Kidney epithelial cell (primary cell): ENCODE results near the gene HMHB1. TPM values are rescaled to one million over a fixed set of nuclear protein-coding genes. Genes with fewer than 3 reads are reported as not detected.

ENCODE experiments used
- DNase-seq: peaks from one replicate; pipeline ENCODE4 v3.0.0-alpha.2; 2010; ENCODE audit warnings: low read depth
- H3K27me3 ChIP-seq: 2 replicates; pipeline ENCODE4 v1.6.0; 2011; ENCODE audit warnings: low read length; ENCODE audit not compliant: control insufficient read depth, insufficient read depth
- H3K36me3 ChIP-seq: 2 replicates; pipeline ENCODE4 v1.5.1; 2011; ENCODE audit warnings: low read length; ENCODE audit not compliant: control insufficient read depth, insufficient read depth
- H3K4me3 ChIP-seq: 2 replicates; pipeline ENCODE4 v1.5.1; 2011; ENCODE audit warnings: low read depth, mild to moderate bottlenecking, control low read depth, low read length
- CTCF ChIP-seq: IDR thresholded peaks from 2 replicates; pipeline ENCODE4 v1.5.1; 2011; ENCODE audit warnings: mild to moderate bottlenecking, moderate library complexity, low read length, control low read depth, inconsistent platforms; ENCODE audit not compliant: insufficient read depth, poor library complexity, severe bottlenecking
- total RNA-seq: library from RNA; depleted of rRNA; stranded (reverse); fragments of >200 nt; gene quantifications from 2 replicates; pipeline ENCODE4 v1.2.3, GENCODE V29; 2015

Gene HMHB1
- total RNA-seq, 1 donor from 2014 or later: not detected

GRCh38 chr5:143793249-143793648, 18.7 kb upstream of the HMHB1 start:
- Histone ChIP-seq H3K36me3 (no peaks in the 10 kb centered on the region), H3K27me3 (no peaks in the 10 kb centered on the region), H3K4me3 (no peak overlapping the region)
- DNase-seq: no peak
- TF ChIP-seq CTCF: no peak

GRCh38 chr5:143796125-143796524, 15.8 kb upstream of the HMHB1 start:
- Histone ChIP-seq H3K27me3 (no peaks in the 10 kb centered on the region), H3K36me3 (no peaks in the 10 kb centered on the region), H3K4me3 (no peak overlapping the region)
- DNase-seq: no peak
- no peak for TF ChIP-seq CTCF

GRCh38 chr5:143796753-143797152, 15.2 kb upstream of the HMHB1 start:
- TF ChIP-seq CTCF: no peak
- Histone ChIP-seq H3K4me3 (no peak overlapping the region), H3K27me3 (no peaks in the 10 kb centered on the region), H3K36me3 (no peaks in the 10 kb centered on the region)
- no peak for DNase-seq

- TF ChIP-seq CTCF: no peak
- H3K4me3 ChIP-seq: no peak overlapping the region
- H3K27me3 ChIP-seq: no peaks in the 10 kb centered on the region
- no peaks in the 10 kb centered on the region for H3K36me3 ChIP-seq
- DNase-seq: no peak
Measured at GRCh38 chr5:143800715-143801114, 11.2 kb upstream of the HMHB1 start.

- Histone ChIP-seq H3K27me3 (no peaks in the 10 kb centered on the region), H3K36me3 (no peaks in the 10 kb centered on the region), H3K4me3 (no peak overlapping the region)
- no peak for TF ChIP-seq CTCF
- no peak for DNase-seq
Measured at GRCh38 chr5:143801252-143801939, 10.6 kb upstream of the HMHB1 start.

- Histone ChIP-seq H3K27me3 (no peaks in the 10 kb centered on the region), H3K4me3 (no peak overlapping the region), H3K36me3 (no peaks in the 10 kb centered on the region)
- TF ChIP-seq CTCF: no peak
- DNase-seq: no peak
Measured at GRCh38 chr5:143805861-143806260, 6.1 kb upstream of the HMHB1 start.
